A673 (cell line): Measurements from ENCODE around the gene ESD. TPM values are rescaled to one million over a fixed set of nuclear protein-coding genes. Genes with fewer than 3 reads are reported as not detected.

Source experiments
- BruUV-seq: library from RNA; stranded (reverse); fragments of 400-500 nt; replicated peaks from 2 replicates; lab custom pipeline; 2021; lab: Mats Ljungman, UMichigan
- CTCF ChIA-PET: fragments of 300-600 bp; sonication (Branson Sonifier 250); formaldehyde crosslinking; loops from one replicate; lab custom pipeline; 2022; ENCODE audit warnings: antibody characterized with exemption; lab: Charles Lee
- POLR2A ChIA-PET: fragments of 300-600 bp; sonication (Branson Sonifier 250); formaldehyde crosslinking; loops from one replicate; lab custom pipeline; 2022; ENCODE audit warnings: antibody characterized with exemption; ENCODE audit not compliant: low non-redundant PET; lab: Charles Lee
- DNase-seq: peaks from one replicate; pipeline ENCODE4 v3.0.0-alpha.2; 2015; ENCODE audit warnings: low spot score
- H3K27ac ChIP-seq: fragments of 200-600 bp; sonication (generic); 2 replicates; pipeline ENCODE4 v1.5.1; 2016; ENCODE audit warnings: mixed run types, low read depth, mild to moderate bottlenecking, mixed read lengths, antibody characterized with exemption, low read length; ENCODE audit not compliant: poor library complexity, severe bottlenecking
- H3K27me3 ChIP-seq: fragments of 200-600 bp; sonication (generic); replicated peaks from 2 replicates; pipeline ENCODE4 v1.6.1; 2017; ENCODE audit warnings: mixed run types, low read depth, mild to moderate bottlenecking, mixed read lengths, antibody characterized with exemption, low read length; ENCODE audit not compliant: insufficient read depth, poor library complexity
- H3K36me3 ChIP-seq: fragments of 200-600 bp; sonication (generic); 2 replicates; pipeline ENCODE4 v1.6.1; 2016; ENCODE audit warnings: mixed run types, mild to moderate bottlenecking, mixed read lengths, antibody characterized with exemption, low read length; ENCODE audit not compliant: insufficient read depth, poor library complexity, severe bottlenecking
- H3K4me1 ChIP-seq: fragments of 200-600 bp; sonication (generic); 2 replicates; pipeline ENCODE4 v1.6.1; 2017; ENCODE audit warnings: mixed run types, mild to moderate bottlenecking, mixed read lengths, antibody characterized with exemption, low read length; ENCODE audit not compliant: insufficient read depth, poor library complexity, severe bottlenecking
- H3K4me3 ChIP-seq: fragments of 200-600 bp; sonication (generic); 2 replicates; pipeline ENCODE4 v1.5.1; 2016; ENCODE audit warnings: low read depth, mixed run types, mild to moderate bottlenecking, mixed read lengths, low read length; ENCODE audit not compliant: poor library complexity, severe bottlenecking
- H3K9me3 ChIP-seq: fragments of 200-600 bp; sonication (generic); 2 replicates; pipeline ENCODE4 v1.6.1; 2016; ENCODE audit warnings: mixed run types, low read depth, mild to moderate bottlenecking, mixed read lengths, antibody characterized with exemption, low read length; ENCODE audit not compliant: poor library complexity, severe bottlenecking
- EZH2 ChIP-seq: fragments of 200-600 bp; sonication (generic); IDR thresholded peaks from 2 replicates; pipeline ENCODE4 v1.6.1; 2017; ENCODE audit warnings: borderline replicate concordance, low read depth, mild to moderate bottlenecking, mixed read lengths, antibody characterized with exemption, low read length; ENCODE audit not compliant: poor library complexity, severe bottlenecking
- intact Hi-C: fragments of 100-400 bp; cut with micrococcal nuclease; formaldehyde crosslinking; loops from one replicate; pipeline ENCODE4 v1.10.0; 2022; ENCODE audit not compliant: unreplicated experiment
- total RNA-seq: library from RNA; stranded (reverse); gene quantifications from 2 replicates; pipeline ENCODE4 v1.2.3, GENCODE V29; 2021
- TF ChIP-seq, protein P1 (sequence below): fragments of 300-800, 200-600 bp; sonication (generic); conservative IDR thresholded peaks from 2 replicates; pipeline ENCODE4 v1.5.1; 2017; ENCODE audit warnings: low read depth, mild to moderate bottlenecking, antibody characterized with exemption, low read length, moderate library complexity, mixed read lengths

ESD gene
- total RNA-seq, 1 experiment from 2014 or later: 167 TPM

GRCh38 chr13:46844431-46844830 lies 47.5 kb upstream of the ESD start:
- ChIA-PET POLR2A (no interaction called here), CTCF (no interaction called here)
- no TSS peak for BruUV-seq

DNA sequence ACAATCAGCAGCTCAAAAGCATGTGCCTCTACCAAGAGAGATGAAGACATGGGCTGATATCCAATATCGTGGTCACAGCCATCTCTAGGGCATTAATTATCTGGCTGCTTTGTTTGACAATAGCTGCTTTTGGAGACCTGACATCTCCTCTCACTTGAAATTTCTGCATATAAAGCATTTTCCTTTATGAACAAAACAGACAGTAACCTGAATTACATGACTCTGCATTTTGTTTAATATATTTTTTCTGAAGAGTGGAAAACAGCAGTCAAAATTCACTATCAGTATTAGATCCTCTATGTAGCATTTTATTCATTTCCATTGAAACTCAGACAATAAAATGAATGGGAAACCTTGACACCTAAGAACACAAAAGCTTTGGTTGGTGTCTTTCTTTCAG lies 42.4 kb upstream of the ESD start:
- ChIA-PET CTCF (no interaction called here), POLR2A (no interaction called here)
- H3K9me3 ChIP-seq: no peaks in the 10 kb centered on the region
- H3K27me3 ChIP-seq: peaks cover 11% of the 10 kb centered on the region
- BruUV-seq: no TSS peak
- intact Hi-C loops: no loop called here
- H3K36me3 ChIP-seq: no peaks in the 10 kb centered on the region
- no peak for TF ChIP-seq EZH2
- TF ChIP-seq, protein P1, sequence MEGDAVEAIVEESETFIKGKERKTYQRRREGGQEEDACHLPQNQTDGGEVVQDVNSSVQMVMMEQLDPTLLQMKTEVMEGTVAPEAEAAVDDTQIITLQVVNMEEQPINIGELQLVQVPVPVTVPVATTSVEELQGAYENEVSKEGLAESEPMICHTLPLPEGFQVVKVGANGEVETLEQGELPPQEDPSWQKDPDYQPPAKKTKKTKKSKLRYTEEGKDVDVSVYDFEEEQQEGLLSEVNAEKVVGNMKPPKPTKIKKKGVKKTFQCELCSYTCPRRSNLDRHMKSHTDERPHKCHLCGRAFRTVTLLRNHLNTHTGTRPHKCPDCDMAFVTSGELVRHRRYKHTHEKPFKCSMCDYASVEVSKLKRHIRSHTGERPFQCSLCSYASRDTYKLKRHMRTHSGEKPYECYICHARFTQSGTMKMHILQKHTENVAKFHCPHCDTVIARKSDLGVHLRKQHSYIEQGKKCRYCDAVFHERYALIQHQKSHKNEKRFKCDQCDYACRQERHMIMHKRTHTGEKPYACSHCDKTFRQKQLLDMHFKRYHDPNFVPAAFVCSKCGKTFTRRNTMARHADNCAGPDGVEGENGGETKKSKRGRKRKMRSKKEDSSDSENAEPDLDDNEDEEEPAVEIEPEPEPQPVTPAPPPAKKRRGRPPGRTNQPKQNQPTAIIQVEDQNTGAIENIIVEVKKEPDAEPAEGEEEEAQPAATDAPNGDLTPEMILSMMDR: no peak
- H3K4me3 ChIP-seq: no peak overlapping the region
- no peak overlapping the region for H3K27ac ChIP-seq
- DNase-seq: no peak
- no peaks in the 10 kb centered on the region for H3K4me1 ChIP-seq

More at GRCh38 chr13:46844431-46844830, 47.5 kb upstream of the ESD start:
- H3K27ac ChIP-seq: no peak overlapping the region
- H3K36me3 ChIP-seq: no peaks in the 10 kb centered on the region
- H3K9me3 ChIP-seq: no peaks in the 10 kb centered on the region
- intact Hi-C loops: no loop called here
- no peak for DNase-seq
- H3K4me3 ChIP-seq: no peak overlapping the region
- H3K27me3 ChIP-seq: no peaks in the 10 kb centered on the region
- no peaks in the 10 kb centered on the region for H3K4me1 ChIP-seq
- TF ChIP-seq, protein P1: no peak
- no peak for TF ChIP-seq EZH2

DNA sequence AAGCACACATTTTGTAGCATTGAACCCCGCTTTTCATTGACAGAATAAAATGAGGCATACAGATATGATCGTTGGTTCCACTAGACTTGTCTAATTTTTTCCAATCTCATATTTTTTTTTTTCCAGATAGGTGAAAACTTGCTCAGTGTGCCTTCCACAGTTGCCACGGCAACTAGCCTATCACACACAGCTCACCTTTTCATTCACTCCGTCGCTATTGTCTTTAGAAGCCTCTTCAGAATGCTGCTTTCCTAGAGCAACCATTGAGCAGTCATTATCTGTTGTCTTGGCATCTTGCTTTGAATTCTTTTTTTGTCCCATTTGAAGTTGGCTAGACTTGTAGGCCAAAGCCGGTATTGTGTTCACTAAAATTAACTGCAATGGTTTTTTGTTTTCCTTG lies 37.7 kb upstream of the ESD start:
- CTCF ChIA-PET: interaction anchor here (0.6 kb wide), 1 partner anchor 16 kb away, joined by 5 read pairs; no protein-coding TSS in a partner anchor
- no TSS peak for BruUV-seq
- POLR2A ChIA-PET: no interaction called here

More for the DNA sequence above, 37.7 kb upstream of the ESD start:
- no peak overlapping the region for H3K4me3 ChIP-seq
- no peaks in the 10 kb centered on the region for H3K9me3 ChIP-seq
- H3K27ac ChIP-seq: no peak overlapping the region
- DNase-seq: no peak
- intact Hi-C loops: loop anchor here (5.0 kb wide), 1 partner anchor 763 kb away; no protein-coding TSS in a partner anchor
- H3K4me1 ChIP-seq: no peaks in the 10 kb centered on the region
- peaks cover 11% of the 10 kb centered on the region for H3K27me3 ChIP-seq
- TF ChIP-seq, protein P1: no peak
- no peak for TF ChIP-seq EZH2
- no peaks in the 10 kb centered on the region for H3K36me3 ChIP-seq
